H1 (cell line): Measurements from ENCODE around the gene SH3BP2. TPM values are rescaled to one million over a fixed set of nuclear protein-coding genes. Genes with fewer than 3 reads are reported as not detected.

Source experiments
- CTCF ChIA-PET: fragments of 300-600 bp; sonication (Branson Sonifier 250); formaldehyde crosslinking; loops from one replicate; lab custom pipeline; 2021; ENCODE audit not compliant: partially characterized antibody; lab: Charles Lee
- POLR2A ChIA-PET: fragments of 300-600 bp; sonication (Branson Sonifier 250); formaldehyde crosslinking; loops from one replicate; lab custom pipeline; 2021; ENCODE audit warnings: inconsistent platforms; ENCODE audit not compliant: partially characterized antibody; lab: Charles Lee
- DNase-seq, 2 experiments: peaks; one replicate each; pipeline versions ENCODE4 v3.0.0 to v3.0.0-alpha.2; 2010 to 2022; ENCODE audit warnings: low spot score in 2 of 2, low read depth in 1 of 2, mixed read lengths in 1 of 2
- FAIRE-seq: peaks from 2 replicates; lab custom pipeline; 2011; peaks lifted over from hg19 to GRCh38; lab: Jason Lieb, UNC
- H2AFZ ChIP-seq: 2 replicates; pipeline ENCODE4 v1.8.1; 2012; ENCODE audit warnings: low read length, inconsistent platforms
- H2AK5ac ChIP-seq: 2 replicates; pipeline ENCODE4 v1.6.1; 2013; ENCODE audit warnings: low read depth, low read length
- H2BK120ac ChIP-seq: replicated peaks from 2 replicates; pipeline ENCODE3; 2013; ENCODE audit warnings: low read depth, low read length, inconsistent platforms
- H2BK12ac ChIP-seq: 2 replicates; pipeline ENCODE4 v1.6.1; 2013; ENCODE audit warnings: low read depth, low read length
- H2BK15ac ChIP-seq: 2 replicates; pipeline ENCODE4 v1.6.1; 2013; ENCODE audit warnings: low read length
- H2BK20ac ChIP-seq: 2 replicates; pipeline ENCODE4 v1.6.1; 2013; ENCODE audit warnings: low read length
- H2BK5ac ChIP-seq: 2 replicates; pipeline ENCODE4 v1.6.1; 2013; ENCODE audit warnings: low read depth, low read length
- H3K14ac ChIP-seq: 2 replicates; pipeline ENCODE4 v1.6.1; 2013; ENCODE audit warnings: inconsistent platforms; ENCODE audit not compliant: insufficient read length
- H3K18ac ChIP-seq: 2 replicates; pipeline ENCODE4 v1.6.1; 2013; ENCODE audit warnings: low read length; ENCODE audit errors: extremely low read depth
- H3K23ac ChIP-seq: 2 replicates; pipeline ENCODE4 v1.6.1; 2013; ENCODE audit warnings: inconsistent platforms; ENCODE audit not compliant: insufficient read length
- H3K23me2 ChIP-seq: 2 replicates; pipeline ENCODE4 v1.6.1; 2013; ENCODE audit warnings: low read depth, low read length
- H3K27ac ChIP-seq: 2 replicates; pipeline ENCODE4 v1.6.1; 2011; ENCODE audit warnings: low read depth, low read length, inconsistent platforms
- H3K27me3 ChIP-seq, 4 experiments: replicated peaks in 1 of 4; 1 replicate in 1 of 4; 2 replicates in 3 of 4; pipeline versions ENCODE4 v1.6.1 to v1.8.1; 2011 to 2013; ENCODE audit warnings: low read length in 3 of 4, mild to moderate bottlenecking in 3 of 4, inconsistent platforms in 2 of 4, mixed read lengths in 2 of 4, moderate library complexity in 1 of 4; ENCODE audit not compliant: control insufficient read depth in 3 of 4, insufficient read depth in 3 of 4; ENCODE audit errors: extremely low read depth in 1 of 4
- H3K36me3 ChIP-seq, 4 experiments: 2 replicates each; pipeline versions ENCODE4 v1.6.1 to v1.8.1; 2011 to 2013; ENCODE audit warnings: mild to moderate bottlenecking in 4 of 4, low read length in 3 of 4, moderate library complexity in 2 of 4, control low read depth in 1 of 4, inconsistent platforms in 1 of 4; ENCODE audit not compliant: insufficient read depth in 4 of 4, control insufficient read depth in 2 of 4
- H3K4ac ChIP-seq: replicated peaks from 2 replicates; pipeline ENCODE3; 2013; ENCODE audit warnings: low read length, low read depth, mixed read lengths, inconsistent platforms; ENCODE audit not compliant: insufficient read length
- H3K4me1 ChIP-seq, 4 experiments: replicated peaks in 1 of 4; 1 replicate in 1 of 4; 2 replicates in 3 of 4; pipeline versions ENCODE4 v1.6.1 to v1.8.1; 2011 to 2013; ENCODE audit warnings: low read length in 3 of 4, inconsistent platforms in 2 of 4, mixed read lengths in 1 of 4; ENCODE audit not compliant: insufficient read depth in 4 of 4, control insufficient read depth in 3 of 4
- H3K4me2 ChIP-seq, 2 experiments: 2 replicates each; pipeline versions ENCODE4 v1.6.1 to v1.8.1; 2011 to 2013; ENCODE audit warnings: low read depth in 2 of 2, low read length in 2 of 2, control low read depth in 1 of 2, inconsistent platforms in 1 of 2, mild to moderate bottlenecking in 1 of 2; ENCODE audit not compliant: insufficient read depth in 1 of 2
- H3K4me3 ChIP-seq, 4 experiments: fragments of 200-600, 300-600 bp in 1 of 4; sonication (generic), shearing (Covaris generic), sonication (Bioruptor Twin) in 1 of 4; 2 replicates each; pipeline versions ENCODE4 v1.5.1 to v1.8.1; 2011 to 2016; ENCODE audit warnings: low read length in 4 of 4, low read depth in 3 of 4, control low read depth in 2 of 4, inconsistent platforms in 2 of 4, mild to moderate bottlenecking in 2 of 4, mixed read lengths in 1 of 4, moderate library complexity in 1 of 4; ENCODE audit not compliant: insufficient read depth in 2 of 4; ENCODE audit errors: extremely low read depth in 1 of 4
- H3K56ac ChIP-seq: replicated peaks from 2 replicates; pipeline ENCODE3; 2013; ENCODE audit warnings: low read depth, mild to moderate bottlenecking, mixed read lengths, low read length, inconsistent platforms; ENCODE audit not compliant: insufficient read length
- H3K79me1 ChIP-seq: 2 replicates; pipeline ENCODE4 v1.6.1; 2013; ENCODE audit warnings: low read depth, low read length, control low read depth
- H3K79me2 ChIP-seq, 2 experiments: 2 replicates each; pipeline versions ENCODE4 v1.6.1 to v1.8.1; 2012 to 2013; ENCODE audit warnings: low read length in 2 of 2, mild to moderate bottlenecking in 2 of 2, inconsistent platforms in 1 of 2; ENCODE audit not compliant: insufficient read depth in 2 of 2, control insufficient read depth in 1 of 2
- H3K9ac ChIP-seq, 4 experiments: replicated peaks in 1 of 4; 1 replicate in 1 of 4; 2 replicates in 3 of 4; pipeline versions ENCODE4 v1.6.1 to v1.8.1; 2011 to 2013; ENCODE audit warnings: low read depth in 3 of 4, low read length in 3 of 4, control low read depth in 2 of 4, mild to moderate bottlenecking in 2 of 4, moderate library complexity in 2 of 4, inconsistent platforms in 1 of 4; ENCODE audit errors: extremely low read depth in 1 of 4
- H3K9me3 ChIP-seq, 2 experiments: 2 replicates each; pipeline versions ENCODE4 v1.6.1 to v1.8.1; 2012 to 2013; ENCODE audit warnings: mild to moderate bottlenecking in 2 of 2, moderate library complexity in 2 of 2, control low read depth in 1 of 2, inconsistent platforms in 1 of 2, low read depth in 1 of 2, low read length in 1 of 2, mixed read lengths in 1 of 2; ENCODE audit not compliant: insufficient read depth in 2 of 2
- H4K20me1 ChIP-seq, 2 experiments: replicated peaks in 1 of 2; 2 replicates each; pipeline versions ENCODE3 to v1.8.1; 2011 to 2013; ENCODE audit warnings: inconsistent platforms in 2 of 2, low read length in 2 of 2, mild to moderate bottlenecking in 1 of 2; ENCODE audit not compliant: insufficient read depth in 2 of 2, control insufficient read depth in 1 of 2
- H4K5ac ChIP-seq: 2 replicates; pipeline ENCODE4 v1.6.1; 2013; ENCODE audit warnings: low read length, low read depth, mixed read lengths, inconsistent platforms; ENCODE audit not compliant: insufficient read length
- H4K8ac ChIP-seq: 2 replicates; pipeline ENCODE4 v1.8.0; 2013; ENCODE audit warnings: mild to moderate bottlenecking, moderate library complexity, low read length, inconsistent platforms; ENCODE audit not compliant: insufficient read depth; ENCODE audit errors: extremely low read depth
- H4K91ac ChIP-seq: replicated peaks from 2 replicates; pipeline ENCODE3; 2013; ENCODE audit warnings: low read length, mixed read lengths, inconsistent platforms; ENCODE audit not compliant: insufficient read length
- ATF3 ChIP-seq: IDR thresholded peaks from 2 replicates; pipeline ENCODE4 v1.6.1; 2011; ENCODE audit warnings: low read depth, mild to moderate bottlenecking, low read length; ENCODE audit not compliant: insufficient read depth
- CBX5 ChIP-seq: fragments of 300-800, 300-1000 bp; sonication (generic); IDR thresholded peaks from 2 replicates; pipeline ENCODE4 v1.7.1; 2016; ENCODE audit warnings: antibody characterized with exemption, low read length, low read depth
- CEBPB ChIP-seq: IDR thresholded peaks from 2 replicates; pipeline ENCODE4 v1.6.1; 2012; ENCODE audit warnings: low read depth, low read length
- CREB1 ChIP-seq: IDR thresholded peaks from 2 replicates; pipeline ENCODE4 v1.6.1; 2012; ENCODE audit warnings: inconsistent platforms
- EP300 ChIP-seq, 2 experiments: IDR thresholded peaks; 1 replicate in 1 of 2; 2 replicates in 1 of 2; pipeline ENCODE4 v1.6.1; 2011 to 2012; ENCODE audit warnings: low read depth in 2 of 2, low read length in 2 of 2, mild to moderate bottlenecking in 2 of 2, borderline replicate concordance in 1 of 2, inconsistent platforms in 1 of 2, moderate library complexity in 1 of 2
- GABPA ChIP-seq: IDR thresholded peaks from 2 replicates; pipeline ENCODE4 v1.6.1; 2011; ENCODE audit warnings: mild to moderate bottlenecking, low read length, moderate library complexity, borderline replicate concordance; ENCODE audit not compliant: insufficient read depth
- HDAC2 ChIP-seq, 2 experiments: fragments of 300-600 bp in 1 of 2; sonication (generic) in 1 of 2; IDR thresholded peaks; 2 replicates each; pipeline ENCODE4 v1.6.1; 2011 to 2012; ENCODE audit warnings: low read depth in 2 of 2, low read length in 2 of 2, mild to moderate bottlenecking in 2 of 2, moderate library complexity in 2 of 2, borderline replicate concordance in 1 of 2, inconsistent platforms in 1 of 2
- KDM5A ChIP-seq: fragments of 200-600 bp; IDR thresholded peaks from 2 replicates; pipeline ENCODE4 v1.7.1; 2012; ENCODE audit warnings: mild to moderate bottlenecking, low read length, inconsistent platforms, mixed read lengths
- RAD21 ChIP-seq, 2 experiments: IDR thresholded peaks in 1 of 2; conservative IDR thresholded peaks in 1 of 2; 2 replicates each; pipeline ENCODE4 v1.6.1; 2011; ENCODE audit warnings: low read depth in 2 of 2, low read length in 2 of 2, improper control_type of control experiment in 1 of 2, inconsistent platforms in 1 of 2, mild to moderate bottlenecking in 1 of 2, moderate library complexity in 1 of 2
- RFX5 ChIP-seq: IDR thresholded peaks from 2 replicates; pipeline ENCODE4 v1.6.1; 2011; ENCODE audit warnings: low read depth, low read length, improper control_type of control experiment, borderline replicate concordance
- SAP30 ChIP-seq: fragments of 300-600 bp; sonication (generic); IDR thresholded peaks from 2 replicates; pipeline ENCODE4 v1.7.1; 2012; ENCODE audit warnings: low read length, moderate library complexity, mild to moderate bottlenecking, inconsistent platforms; ENCODE audit not compliant: insufficient read depth, insufficient replicate concordance
- SUZ12 ChIP-seq: fragments of 200-600 bp; sonication (generic); IDR thresholded peaks from 2 replicates; pipeline ENCODE4 v1.6.1; 2012; ENCODE audit warnings: mild to moderate bottlenecking, inconsistent platforms, low read length, moderate library complexity, mixed read lengths
- WGBS, 2 experiments: shearing (Covaris generic) in 1 of 2; methylation state at CpG; one replicate each; pipeline versions ENCODE4 v1.1.6 to v1.1.7; 2013 to 2015; ENCODE audit warnings: low lambda C conversion rate in 2 of 2, mixed read lengths in 2 of 2, inconsistent platforms in 1 of 2, low coverage in 1 of 2, missing lambda C conversion rate in 1 of 2; ENCODE audit not compliant: insufficient replicate concordance in 2 of 2, insufficient coverage in 1 of 2, insufficient read length in 1 of 2; ENCODE audit errors: extremely low coverage in 1 of 2, missing lambda C conversion rate in 1 of 2; 5-methylcytosine and 5-hydroxymethylcytosine counted together
- polyA plus RNA-seq, 7 experiments: library from polyadenylated mRNA; depleted of rRNA in 3 of 7; stranded (reverse) in 5 of 7; unstranded in 2 of 7; fragments of >200 nt in 5 of 7; fragments of 200-250 nt in 2 of 7; gene quantifications; 1 replicate in 5 of 7; 2 replicates in 1 of 7; 4 replicates in 1 of 7; pipeline versions ENCODE4 v1.2.1 to v1.2.3, GENCODE V29; 2011 to 2013; ENCODE audit warnings: missing spikeins in 2 of 7, mixed read lengths in 2 of 7
- total RNA-seq: library from RNA; stranded (reverse); fragmentation: NEBNext Ultra II Directional; extraction: Animal tissue kit (Norgen Biotek cat#: 25700); gene quantifications from 2 replicates; pipeline ENCODE4 v1.2.1, GENCODE V29; 2021

SH3BP2 gene
- total and polyA plus RNA-seq, 2 of the 8 experiments (the other 6 are each of a cell fraction or from before 2014, with no cell fraction given), result 27.4 to 31.4 TPM

GRCh38 chr4:2846172-2846571, 53.3 kb downstream of the SH3BP2 start:
- Histone ChIP-seq H4K91ac (no peak overlapping the region), H2BK5ac (no peak overlapping the region), H3K27ac (no peak overlapping the region), H3K14ac (no peak overlapping the region), H3K79me1 (peaks cover 7% of the 10 kb centered on the region; the same call in 1 of the 2 replicates), H3K4me2 (no peak overlapping the region), H2AK5ac (no peak overlapping the region), H3K23ac (no peak overlapping the region), H3K9me3 (no peaks in the 10 kb centered on the region), H2BK12ac (no peak overlapping the region), H3K79me2 (peaks cover 14 to 65% of the 10 kb centered on the region in 2 experiments), H3K56ac (no peak overlapping the region), H2BK120ac (no peak overlapping the region), H2AFZ (no peak overlapping the region), H3K4me1 (peaks cover 0 to 5% (median under 1%) of the 10 kb centered on the region in 4 experiments; a peak in 4 of 7 replicates), H4K8ac (no peak overlapping the region), H2BK15ac (no peak overlapping the region), H2BK20ac (no peak overlapping the region), H3K4ac (no peak overlapping the region), H4K20me1 (peaks cover 3 to 4% of the 10 kb centered on the region in 2 experiments), H3K36me3 (no peaks in the 10 kb centered on the region), H3K4me3 (no peak overlapping the region), H3K27me3 (no peaks in the 10 kb centered on the region), H3K23me2 (peaks cover 8% of the 10 kb centered on the region), H3K18ac (no peak overlapping the region), H3K9ac (no peak overlapping the region), H4K5ac (no peak overlapping the region)
- 89% methylated on average over 2 of the region's 2 CpGs; no CpG with 5 or more reads in 1 of the 2 experiments for WGBS, 2 experiments
- POLR2A ChIA-PET, result no interaction called here
- CTCF ChIA-PET, result no interaction called here
- DNase-seq (no peak), FAIRE-seq (no peak)
- no peak for TF ChIP-seq KDM5A
- no peak for TF ChIP-seq ATF3
- no peak for TF ChIP-seq RFX5
- TF ChIP-seq CREB1, result no peak
- no peak for TF ChIP-seq SUZ12
- TF ChIP-seq EP300 (IDR thresholded peaks at IDR 0.05; ENCODE audit: borderline replicate concordance in 1 of 2, low read depth in 2 of 2, low read length in 2 of 2), result no peak
- TF ChIP-seq HDAC2 (IDR thresholded peaks at IDR 0.05; ENCODE audit: borderline replicate concordance in 1 of 2, low read depth in 2 of 2, low read length in 2 of 2), result no peak
- no peak for TF ChIP-seq RAD21 (IDR thresholded peaks at IDR 0.05 in 1 of 2, conservative IDR thresholded peaks at IDR 0.05 in 1 of 2; ENCODE audit: low read depth in 2 of 2, low read length in 2 of 2)
- TF ChIP-seq SAP30, result no peak
- TF ChIP-seq GABPA, result no peak
- no peak for TF ChIP-seq CBX5
- TF ChIP-seq CEBPB, result no peak
